GM18508 (cell line): ENCODE measurements around the gene ANO9.

ENCODE experiments used
- ATAC-seq: cut with Tn5 transposase; IDR thresholded peaks from one replicate; pipeline ENCODE4 v1.9.1; 2021; ENCODE audit warnings: moderate number of reproducible peaks; ENCODE audit not compliant: insufficient read depth, unreplicated experiment

ANO9 gene

GRCh38 chr11:375065-376025 lies 66.5 kb downstream of the ANO9 start:
- no peak for ATAC-seq

- no peak for ATAC-seq
These were observed 67.9 kb downstream of the ANO9 start for GRCh38 chr11:373716-374551.

GRCh38 chr11:372809-373715 lies 68.7 kb downstream of the ANO9 start:
- ATAC-seq = no peak

- ATAC-seq = no peak
These were observed 69.9 kb downstream of the ANO9 start for GRCh38 chr11:371716-372590.

GRCh38 chr11:371051-371450 lies 70.8 kb downstream of the ANO9 start:
- no peak for ATAC-seq

GRCh38 chr11:370070-370941 lies 71.5 kb downstream of the ANO9 start:
- no peak for ATAC-seq

GRCh38 chr11:369336-370018 lies 72.3 kb downstream of the ANO9 start, which contains the start of gene B4GALNT4:
B4GALNT4 (plus strand) TSS chr11:369499; CDS start chr11:369804, 305 bp downstream.
- no peak for ATAC-seq

GRCh38 chr11:368414-369335 lies 73.1 kb downstream of the ANO9 start:
- no peak for ATAC-seq

- no peak for ATAC-seq
These were observed 73.8 kb downstream of the ANO9 start for GRCh38 chr11:367956-368413.
